Tibial artery (tissue), 4 donors: ENCODE results near the gene BCL3.
A peak's percentile ranks its signal among the peaks of the same experiment; 100 is the strongest.

Experiments
- DNase-seq, 2 donors: peaks; one replicate each; pipeline ENCODE4 v3.0.0-alpha.2; 2019
- H3K27ac ChIP-seq, 2 donors: fragments of 200-600 bp; sonication (generic) in 1 of 2; 1 replicate in 1 of 2; 2 replicates in 1 of 2; pipeline ENCODE4 v1.5.1; 2018 to 2019; ENCODE audit warnings: mild to moderate bottlenecking in 1 of 2
- H3K27me3 ChIP-seq, 2 donors: fragments of 200-600 bp; sonication (generic) in 1 of 2; one replicate each; pipeline versions ENCODE4 v1.5.1 to v1.6.0; 2016 to 2019
- H3K36me3 ChIP-seq, 3 donors: fragments of 200-600 bp; sonication (generic) in 2 of 3; one replicate each; pipeline ENCODE4 v1.5.1; 2016 to 2019; ENCODE audit warnings: mild to moderate bottlenecking in 2 of 3
- H3K4me1 ChIP-seq, 4 donors: fragments of 200-600 bp; sonication (generic) in 2 of 4; 1 replicate in 3 of 4; 2 replicates in 1 of 4; pipeline ENCODE4 v1.5.1; 2016 to 2019
- H3K4me3 ChIP-seq, 2 donors: fragments of 200-600 bp; sonication (generic) in 1 of 2; 1 replicate in 1 of 2; 2 replicates in 1 of 2; pipeline ENCODE4 v1.5.1; 2018 to 2019; ENCODE audit warnings: mild to moderate bottlenecking in 2 of 2
- H3K9me3 ChIP-seq, 3 donors: fragments of 200-600 bp; sonication (generic) in 1 of 3; one replicate each; pipeline ENCODE4 v1.5.1; 2016 to 2019
- intact Hi-C: fragments of 100-400 bp; cut with DNase I; formaldehyde crosslinking; loops from one replicate; pipeline ENCODE4 v1.15.0; 2023; ENCODE audit warnings: low total_unique reads
- TF ChIP-seq, protein P1 (sequence below), 2 experiments: fragments of 200-600 bp in 1 of 2; fragments of 450-650 bp in 1 of 2; IDR thresholded peaks; one replicate each; pipeline ENCODE4 v1.5.1; 2017 to 2019; ENCODE audit warnings: antibody characterized with exemption in 2 of 2, mild to moderate bottlenecking in 1 of 2, moderate library complexity in 1 of 2

Gene BCL3

DNA sequence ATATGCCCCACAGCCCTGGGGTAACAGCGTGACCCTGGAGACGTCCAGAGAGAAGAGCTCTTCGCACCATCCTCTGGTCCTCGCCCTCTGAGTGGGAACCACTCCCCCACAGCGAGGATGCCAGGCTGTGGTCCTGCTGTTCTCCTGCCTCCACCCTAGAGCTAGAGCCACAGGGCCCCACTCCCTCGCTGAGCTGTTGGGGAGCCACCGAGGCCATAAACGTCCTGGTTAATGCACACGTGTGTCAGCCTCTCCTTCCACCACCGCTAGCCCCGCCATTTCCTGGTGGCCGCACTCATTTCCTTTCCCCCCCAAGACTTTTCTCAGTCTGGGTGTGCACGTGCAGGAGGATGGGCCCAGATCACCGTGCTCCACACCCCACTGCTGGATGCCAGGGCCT lies 38.0 kb upstream of the BCL3 start:
- intact Hi-C loops: no loop called here
- Histone ChIP-seq H3K27ac (no peak overlapping the region), H3K36me3 (no peaks in the 10 kb centered on the region), H3K27me3 (peaks cover 0 to 19% of the 10 kb centered on the region in 2 donors), H3K4me3 (no peak overlapping the region), H3K9me3 (peaks cover 0 to 12% (median 5%) of the 10 kb centered on the region in 3 donors), H3K4me1 (no peaks in the 10 kb centered on the region)
- TF ChIP-seq, protein P1, sequence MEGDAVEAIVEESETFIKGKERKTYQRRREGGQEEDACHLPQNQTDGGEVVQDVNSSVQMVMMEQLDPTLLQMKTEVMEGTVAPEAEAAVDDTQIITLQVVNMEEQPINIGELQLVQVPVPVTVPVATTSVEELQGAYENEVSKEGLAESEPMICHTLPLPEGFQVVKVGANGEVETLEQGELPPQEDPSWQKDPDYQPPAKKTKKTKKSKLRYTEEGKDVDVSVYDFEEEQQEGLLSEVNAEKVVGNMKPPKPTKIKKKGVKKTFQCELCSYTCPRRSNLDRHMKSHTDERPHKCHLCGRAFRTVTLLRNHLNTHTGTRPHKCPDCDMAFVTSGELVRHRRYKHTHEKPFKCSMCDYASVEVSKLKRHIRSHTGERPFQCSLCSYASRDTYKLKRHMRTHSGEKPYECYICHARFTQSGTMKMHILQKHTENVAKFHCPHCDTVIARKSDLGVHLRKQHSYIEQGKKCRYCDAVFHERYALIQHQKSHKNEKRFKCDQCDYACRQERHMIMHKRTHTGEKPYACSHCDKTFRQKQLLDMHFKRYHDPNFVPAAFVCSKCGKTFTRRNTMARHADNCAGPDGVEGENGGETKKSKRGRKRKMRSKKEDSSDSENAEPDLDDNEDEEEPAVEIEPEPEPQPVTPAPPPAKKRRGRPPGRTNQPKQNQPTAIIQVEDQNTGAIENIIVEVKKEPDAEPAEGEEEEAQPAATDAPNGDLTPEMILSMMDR (IDR thresholded peaks at IDR 0.05): no peak
- no peak for DNase-seq

- TF ChIP-seq, protein P1 (IDR thresholded peaks at IDR 0.05): no peak
- Histone ChIP-seq H3K9me3 (peaks cover 0 to 12% (median 5%) of the 10 kb centered on the region in 3 donors), H3K4me1 (peaks cover 0 to 1% (median under 1%) of the 10 kb centered on the region in 4 donors), H3K27me3 (peaks cover 0 to 8% of the 10 kb centered on the region in 2 donors), H3K4me3 (no peak overlapping the region), H3K27ac (no peak overlapping the region), H3K36me3 (no peaks in the 10 kb centered on the region)
- no peak for DNase-seq
- intact Hi-C loops: no loop called here
These were observed 35.5 kb upstream of the BCL3 start for GRCh38 chr19:44712864-44713515.

DNA sequence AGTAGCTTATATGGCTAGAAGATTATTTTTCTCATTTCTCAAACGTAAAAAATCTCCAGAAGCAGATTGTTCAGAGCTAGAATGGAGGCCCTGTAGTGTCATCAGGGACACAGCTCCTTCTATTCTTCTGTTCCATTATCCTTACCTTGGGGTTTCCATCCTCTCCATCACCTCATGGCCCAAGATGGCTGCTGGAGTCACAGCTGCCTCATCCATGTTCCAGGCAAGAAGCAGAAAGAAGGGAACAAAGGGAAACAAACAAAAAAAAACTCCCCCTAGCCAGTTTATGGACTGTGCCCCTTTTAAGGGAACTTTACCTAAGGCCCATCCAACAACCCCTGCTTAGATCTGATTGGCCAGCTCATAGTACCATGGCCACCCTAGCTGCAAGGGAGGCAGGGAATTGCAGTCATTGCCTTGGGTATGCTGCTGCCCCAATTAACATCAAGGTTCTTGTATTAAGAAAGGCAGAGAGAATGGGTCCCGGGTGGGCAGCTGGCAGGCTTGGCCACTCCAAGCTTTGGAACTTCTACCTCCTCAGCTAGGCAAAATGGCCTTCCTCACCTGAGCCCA lies 33.8 kb upstream of the BCL3 start:
- H3K27me3 ChIP-seq: peaks cover 0 to 4% of the 10 kb centered on the region in 2 donors
- H3K4me3 ChIP-seq: no peak overlapping the region
- TF ChIP-seq, protein P1 (IDR thresholded peaks at IDR 0.05): no peak
- no peak for DNase-seq
- H3K36me3 ChIP-seq: no peaks in the 10 kb centered on the region
- intact Hi-C loops: no loop called here
- H3K9me3 ChIP-seq: peaks cover 0 to 12% (median 5%) of the 10 kb centered on the region in 3 donors
- peaks cover 0 to 17% (median 14%) of the 10 kb centered on the region in 4 donors for H3K4me1 ChIP-seq
- H3K27ac ChIP-seq: no peak overlapping the region

GRCh38 chr19:44717603-44718002 lies 30.9 kb upstream of the BCL3 start:
- Histone ChIP-seq H3K27ac (no peak overlapping the region), H3K4me1 (peaks cover 0 to 25% (median 19%) of the 10 kb centered on the region in 4 donors), H3K27me3 (peaks cover 0 to 5% of the 10 kb centered on the region in 2 donors), H3K9me3 (peaks cover 0 to 12% (median 5%) of the 10 kb centered on the region in 3 donors), H3K36me3 (no peaks in the 10 kb centered on the region), H3K4me3 (no peak overlapping the region)
- intact Hi-C loops: no loop called here
- no peak for DNase-seq
- TF ChIP-seq, protein P1 (IDR thresholded peaks at IDR 0.05): no peak

- Histone ChIP-seq H3K27me3 (peaks cover 0 to 7% of the 10 kb centered on the region in 2 donors), H3K36me3 (no peaks in the 10 kb centered on the region), H3K27ac (peak overlapping the region; percentile 44 to 62), H3K4me1 (peaks cover 0 to 25% (median 20%) of the 10 kb centered on the region in 4 donors), H3K9me3 (peaks cover 0 to 12% (median 5%) of the 10 kb centered on the region in 3 donors), H3K4me3 (peak overlapping the region in 1 of 2 donors; percentile 9)
- peak; percentile 66 to 78 for DNase-seq
- intact Hi-C loops: no loop called here
- TF ChIP-seq, protein P1 (IDR thresholded peaks at IDR 0.05): no peak
These were observed 29.9 kb upstream of the BCL3 start for GRCh38 chr19:44718441-44719261.
